NB4 (cell line): ENCODE results near the gene BMF.

Experiments used
- MYC ChIP-seq: IDR thresholded peaks from 2 replicates; pipeline ENCODE4 v1.6.1; 2011; ENCODE audit warnings: low read depth, low read length
- POLR2A ChIP-seq: IDR thresholded peaks from 2 replicates; pipeline ENCODE4 v1.6.1; 2011; ENCODE audit warnings: mild to moderate bottlenecking; ENCODE audit not compliant: insufficient read length; ENCODE audit errors: extremely low read depth
- TF ChIP-seq, protein P1 (sequence below): IDR thresholded peaks from one replicate; pipeline ENCODE4 v1.5.1; 2012; ENCODE audit warnings: low read depth, low read length
- TF ChIP-seq, protein P2 (sequence below): IDR thresholded peaks from 2 replicates; pipeline ENCODE4 v1.6.1; 2011; ENCODE audit warnings: low read depth, low read length

DNA sequence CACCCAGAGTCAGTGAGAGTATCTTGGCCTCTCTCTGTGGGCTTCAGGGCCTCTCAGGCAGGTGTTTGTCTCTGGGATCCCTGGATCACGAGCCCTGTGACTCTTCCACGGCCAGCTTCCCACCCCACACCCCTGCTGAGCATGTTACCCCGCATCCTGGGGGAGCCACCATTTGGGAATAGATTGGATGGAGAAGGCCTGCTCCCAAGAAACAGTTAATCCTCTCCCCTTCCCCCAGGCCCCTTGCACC is 54.1 kb downstream of the BMF start:
- TF ChIP-seq, protein P1, sequence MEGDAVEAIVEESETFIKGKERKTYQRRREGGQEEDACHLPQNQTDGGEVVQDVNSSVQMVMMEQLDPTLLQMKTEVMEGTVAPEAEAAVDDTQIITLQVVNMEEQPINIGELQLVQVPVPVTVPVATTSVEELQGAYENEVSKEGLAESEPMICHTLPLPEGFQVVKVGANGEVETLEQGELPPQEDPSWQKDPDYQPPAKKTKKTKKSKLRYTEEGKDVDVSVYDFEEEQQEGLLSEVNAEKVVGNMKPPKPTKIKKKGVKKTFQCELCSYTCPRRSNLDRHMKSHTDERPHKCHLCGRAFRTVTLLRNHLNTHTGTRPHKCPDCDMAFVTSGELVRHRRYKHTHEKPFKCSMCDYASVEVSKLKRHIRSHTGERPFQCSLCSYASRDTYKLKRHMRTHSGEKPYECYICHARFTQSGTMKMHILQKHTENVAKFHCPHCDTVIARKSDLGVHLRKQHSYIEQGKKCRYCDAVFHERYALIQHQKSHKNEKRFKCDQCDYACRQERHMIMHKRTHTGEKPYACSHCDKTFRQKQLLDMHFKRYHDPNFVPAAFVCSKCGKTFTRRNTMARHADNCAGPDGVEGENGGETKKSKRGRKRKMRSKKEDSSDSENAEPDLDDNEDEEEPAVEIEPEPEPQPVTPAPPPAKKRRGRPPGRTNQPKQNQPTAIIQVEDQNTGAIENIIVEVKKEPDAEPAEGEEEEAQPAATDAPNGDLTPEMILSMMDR: no peak
- no peak for TF ChIP-seq MYC
- TF ChIP-seq POLR2A: no peak
- TF ChIP-seq, protein P2, sequence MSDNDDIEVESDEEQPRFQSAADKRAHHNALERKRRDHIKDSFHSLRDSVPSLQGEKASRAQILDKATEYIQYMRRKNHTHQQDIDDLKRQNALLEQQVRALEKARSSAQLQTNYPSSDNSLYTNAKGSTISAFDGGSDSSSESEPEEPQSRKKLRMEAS: no peak
